GM18520 (cell line): ENCODE results near the gene REXO1.

ENCODE experiments used
- ATAC-seq: cut with Tn5 transposase; IDR thresholded peaks from one replicate; pipeline ENCODE4 v1.9.1; 2021; ENCODE audit not compliant: unreplicated experiment

Gene REXO1

DNA sequence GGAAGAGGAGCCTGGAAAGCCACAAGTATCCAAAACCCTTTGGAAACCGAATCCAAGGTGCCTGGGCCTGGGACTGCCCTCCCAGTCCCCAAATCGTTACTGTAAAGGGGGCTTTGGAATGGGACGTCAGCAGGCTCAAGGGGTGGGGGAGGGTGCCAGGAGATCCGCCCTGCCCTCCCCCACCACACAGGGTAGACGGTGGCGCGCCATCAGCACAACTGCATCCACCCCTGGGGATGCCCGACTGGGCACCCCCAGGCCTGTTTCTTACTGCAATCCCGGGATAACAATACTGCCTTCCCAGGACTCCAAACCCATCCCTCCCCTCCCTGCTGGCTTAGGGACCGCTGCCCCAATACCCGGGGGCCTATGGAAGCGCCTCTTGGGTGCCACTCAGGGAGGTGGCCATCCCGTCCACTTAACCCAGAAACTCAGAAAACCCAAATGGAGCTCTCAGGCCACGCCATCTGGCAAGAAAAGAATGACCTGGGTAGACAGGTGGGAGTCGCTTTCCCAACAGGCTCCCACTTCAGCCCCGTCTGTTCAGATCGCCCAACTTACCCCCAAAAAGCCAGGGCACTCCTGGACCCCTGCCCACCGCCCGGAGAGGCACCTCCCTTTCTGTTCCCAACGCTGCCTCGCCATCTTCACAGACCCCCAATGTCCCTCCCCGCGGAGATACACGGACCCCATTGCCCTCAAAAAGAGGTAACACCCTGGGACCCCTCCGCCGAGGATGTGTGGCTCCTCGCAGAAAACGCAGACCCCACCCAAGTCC, 12.7 kb upstream of the REXO1 start:
- ATAC-seq = no peak

DNA sequence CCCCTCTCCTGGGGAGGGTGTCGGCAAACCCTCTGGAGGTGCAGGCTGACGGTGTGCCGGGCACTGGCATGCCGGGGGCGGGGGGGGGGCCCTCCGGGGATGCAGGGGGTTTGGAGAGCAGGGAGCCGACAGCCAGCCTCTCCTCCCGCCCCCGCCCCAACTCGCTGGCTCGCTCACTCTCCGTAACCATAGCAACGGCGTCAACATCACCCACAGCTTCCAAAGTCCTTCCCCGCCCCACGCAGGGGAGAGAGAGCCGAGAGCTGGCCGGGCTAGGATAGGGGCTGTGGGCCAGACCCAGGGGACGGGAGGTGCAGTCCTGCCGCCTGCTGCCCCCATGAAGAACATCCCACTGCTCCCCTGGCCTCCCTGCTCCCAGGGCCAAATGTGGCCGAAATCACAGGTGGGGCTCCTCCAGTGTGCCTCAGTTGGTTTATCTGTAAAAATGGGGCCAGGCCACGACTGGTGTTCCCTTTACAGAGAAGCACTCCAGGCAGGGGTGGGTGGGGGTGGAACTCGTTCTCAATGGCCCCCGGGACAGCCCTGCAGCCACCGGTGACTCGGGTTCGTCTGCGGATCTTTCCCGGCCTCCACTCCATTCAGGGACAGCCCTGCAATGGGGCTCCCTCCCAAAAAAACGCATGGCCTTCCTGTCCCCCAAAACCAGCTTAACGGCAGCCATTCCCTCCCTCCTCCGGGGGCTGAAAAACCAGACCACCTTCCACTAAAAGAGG, 11.9 kb upstream of the REXO1 start:
- no peak for ATAC-seq

DNA sequence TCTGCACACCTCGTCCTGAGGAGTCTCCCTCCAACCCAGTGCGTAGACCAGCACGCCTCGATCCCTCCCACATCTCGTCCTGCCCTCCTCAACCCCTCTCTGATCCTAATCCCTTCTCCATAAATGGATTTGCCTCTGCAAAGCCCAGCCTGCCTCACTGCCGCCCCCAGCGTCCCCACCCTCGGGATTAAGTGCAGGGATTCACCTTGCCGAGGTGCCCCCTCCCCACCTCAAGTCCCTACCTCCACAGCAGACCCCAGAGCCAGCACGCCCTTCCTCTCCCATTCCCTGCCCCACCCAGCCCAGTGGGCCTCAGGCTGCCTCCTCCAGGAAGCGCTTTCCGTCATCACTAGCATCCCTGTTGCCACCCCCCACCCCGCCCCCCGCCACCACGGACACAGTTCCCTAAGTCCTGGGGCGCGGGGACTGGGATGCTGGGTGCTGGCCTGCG, 11.1 kb upstream of the REXO1 start:
- ATAC-seq = no peak

DNA sequence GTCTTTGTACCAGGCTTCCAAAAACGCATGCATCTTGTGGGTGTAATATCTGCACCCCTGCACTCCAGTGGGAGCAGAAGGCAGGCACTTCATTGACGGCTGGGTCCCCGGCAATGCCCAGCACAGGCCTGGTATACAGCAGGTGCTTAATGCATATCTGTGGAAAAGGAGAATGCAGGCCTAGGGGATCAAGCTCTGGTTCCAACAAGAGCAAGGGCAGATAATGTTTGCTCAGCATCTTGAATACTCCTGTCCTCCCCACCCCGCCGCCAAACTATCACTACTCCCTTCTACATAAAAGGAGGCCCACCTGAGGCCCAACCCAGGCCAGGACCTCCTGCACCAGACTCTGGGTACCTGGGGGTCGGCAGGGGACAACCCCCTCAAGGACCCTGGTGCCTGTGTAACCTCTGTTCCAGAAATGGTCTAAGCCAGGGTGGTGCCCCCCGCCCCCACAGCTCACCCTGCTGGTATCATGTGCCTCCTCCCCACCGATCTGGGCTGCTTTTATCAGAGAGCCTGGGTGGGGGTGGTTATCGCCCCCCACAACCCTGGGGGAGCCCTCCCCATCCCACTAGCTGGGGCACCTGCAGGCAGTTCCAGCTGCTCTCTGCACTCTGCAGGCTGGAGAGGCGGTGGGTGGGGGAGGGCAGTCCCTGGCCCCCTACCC, 10.3 kb upstream of the REXO1 start:
- ATAC-seq = no peak

DNA sequence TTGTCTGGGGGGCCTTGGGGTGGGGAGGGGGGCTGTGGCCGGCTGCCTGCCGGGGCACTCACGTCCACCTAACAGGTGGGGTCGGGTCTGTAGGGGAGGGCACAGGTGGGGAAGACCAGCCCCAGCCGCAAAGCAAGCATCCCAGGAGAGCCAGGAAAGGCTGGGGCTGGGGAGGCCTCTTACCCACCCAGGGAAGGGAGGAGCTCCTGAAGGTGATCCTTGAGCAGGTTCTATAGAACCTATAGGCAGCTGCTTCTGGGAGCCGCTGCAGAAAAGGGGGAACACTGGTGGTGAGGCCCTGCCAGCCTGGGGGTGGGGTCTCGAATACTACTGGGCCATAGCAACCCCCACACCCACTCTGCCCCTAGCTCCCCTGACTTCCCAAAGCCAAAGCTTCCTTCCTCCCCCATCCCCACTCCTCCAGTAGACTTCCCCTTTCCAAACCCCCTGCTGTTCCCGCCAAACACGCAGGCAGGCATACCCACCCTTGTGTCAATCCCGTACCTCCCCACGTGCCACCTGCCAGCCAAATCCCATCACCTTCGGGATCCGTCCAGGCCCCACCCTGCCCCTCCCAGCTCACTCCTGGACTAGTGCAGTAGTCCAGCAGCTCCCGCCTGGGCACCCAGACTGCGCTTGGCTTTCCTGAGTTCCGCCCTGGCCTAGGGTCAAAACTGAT, 9.5 kb upstream of the REXO1 start:
- no peak for ATAC-seq

DNA sequence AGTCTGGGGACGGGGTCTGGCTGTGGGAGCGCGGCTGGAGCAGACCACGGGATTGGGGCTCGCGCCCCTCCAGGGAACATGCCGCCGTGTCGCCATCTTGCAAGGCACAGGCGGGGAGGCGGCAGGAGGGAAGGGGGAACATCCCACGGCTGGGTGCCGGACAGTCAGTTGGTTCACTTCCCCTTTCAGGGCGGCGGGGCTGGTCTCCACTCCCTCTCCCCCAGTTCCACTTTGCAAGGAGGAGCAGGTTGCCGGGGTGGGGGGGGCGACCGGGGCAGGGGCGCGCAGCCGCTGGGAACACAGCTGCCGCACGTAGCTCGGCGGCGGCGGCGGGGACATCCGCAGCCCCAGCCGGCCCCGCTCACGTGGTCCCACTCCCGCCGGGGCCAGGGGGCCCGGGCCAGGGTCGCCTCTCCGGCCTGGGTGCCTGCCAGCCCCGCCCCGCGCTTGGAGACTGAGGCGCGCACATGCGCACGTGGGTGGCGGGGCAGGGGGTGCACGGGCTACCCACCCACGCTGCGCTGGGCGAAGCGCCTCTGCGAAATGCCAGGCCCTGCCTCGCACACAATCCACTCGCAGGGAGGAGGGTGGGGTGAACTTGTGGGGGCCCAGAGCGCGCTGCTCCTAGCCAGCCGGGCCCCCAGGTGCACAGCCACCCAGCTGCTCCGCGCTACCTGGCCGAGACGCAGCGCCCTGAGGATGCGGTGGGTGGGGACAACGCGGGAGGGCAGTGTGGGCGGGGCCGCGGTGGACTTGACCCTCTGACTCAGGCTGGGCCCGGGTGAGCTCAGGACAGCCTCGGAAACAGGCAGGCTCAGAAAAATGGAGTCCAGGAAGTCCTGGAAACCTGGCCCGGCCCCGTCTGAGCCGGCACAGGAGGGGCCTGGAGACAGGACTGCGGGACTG, 8.7 kb upstream of the REXO1 start:
- ATAC-seq = no peak

DNA sequence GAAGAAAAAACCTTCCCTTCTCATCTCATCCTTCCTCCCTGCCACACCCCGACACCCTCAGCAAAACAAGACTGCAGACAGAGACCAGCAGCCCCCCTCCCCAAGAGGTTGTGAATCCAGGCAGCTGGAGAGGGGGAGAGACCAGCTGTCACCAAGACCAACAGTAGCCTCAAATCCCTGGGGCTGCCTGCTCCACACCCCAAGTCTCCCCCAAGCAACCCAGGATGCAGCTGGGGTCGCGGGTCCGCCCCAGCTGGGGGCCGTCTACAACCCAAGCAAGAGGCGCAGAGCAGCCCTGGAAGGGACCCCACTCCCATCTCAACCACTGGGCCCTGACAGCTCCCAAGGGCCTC, 8.0 kb upstream of the REXO1 start:
- ATAC-seq = no peak

DNA sequence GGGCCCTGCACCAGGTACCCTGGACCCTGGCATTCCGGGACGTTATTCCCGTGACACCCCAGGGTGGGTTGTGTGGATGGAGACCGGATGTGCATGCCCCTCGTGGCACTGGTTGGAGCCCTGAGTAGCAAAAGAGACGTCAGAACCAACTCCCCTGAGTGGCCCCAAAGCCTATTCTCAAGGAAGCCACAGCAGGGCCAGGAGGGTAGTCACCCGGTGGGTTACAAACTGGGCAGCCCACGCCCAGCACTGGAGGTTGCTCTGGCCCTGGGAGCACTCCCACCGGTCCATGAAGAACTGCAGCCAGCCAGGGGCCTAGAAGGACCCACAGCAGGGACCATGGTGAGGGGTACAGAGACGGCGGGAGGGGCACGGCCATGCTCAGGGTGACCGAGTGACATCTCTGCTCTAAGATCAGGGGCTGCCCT, 7.6 kb upstream of the REXO1 start:
- no peak for ATAC-seq

DNA sequence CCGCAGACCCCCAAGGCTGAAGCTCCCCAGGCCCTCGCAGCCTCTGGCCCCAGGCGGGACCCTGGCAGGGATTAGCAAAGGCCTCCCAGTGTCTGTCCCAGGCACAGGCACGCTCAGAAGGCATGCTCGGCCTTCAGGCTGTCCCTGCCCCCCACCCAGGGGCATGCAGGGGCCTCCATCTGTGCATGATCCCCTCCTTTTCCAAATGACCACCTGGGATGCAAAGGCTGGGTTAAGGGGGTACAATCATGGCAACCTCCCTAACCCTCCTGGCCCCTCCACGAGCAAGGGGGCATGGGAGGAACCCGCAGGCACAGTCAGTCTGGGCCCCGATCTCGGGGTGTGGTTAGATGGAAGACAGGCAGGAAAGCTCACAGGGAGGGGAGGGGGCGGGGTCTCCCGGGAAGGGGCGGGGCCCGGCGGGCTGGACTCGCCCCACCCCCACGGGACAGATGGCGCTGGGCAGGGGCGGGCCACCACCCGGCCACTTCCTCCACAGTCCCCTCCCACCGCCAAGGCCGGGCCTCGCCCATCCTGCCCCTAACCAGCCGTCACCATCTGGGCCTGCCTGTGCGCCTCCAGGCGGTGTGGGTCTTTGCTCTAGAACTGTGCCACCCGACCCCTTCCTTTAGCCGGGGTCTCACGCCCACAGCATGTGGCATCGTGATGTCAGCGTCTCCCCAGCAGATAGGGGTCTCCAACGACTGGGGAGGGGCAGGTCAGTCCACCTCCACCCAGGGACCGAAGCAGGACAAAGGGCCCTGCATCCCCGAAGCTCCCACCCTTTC, 7.0 kb upstream of the REXO1 start:
- no peak for ATAC-seq

DNA sequence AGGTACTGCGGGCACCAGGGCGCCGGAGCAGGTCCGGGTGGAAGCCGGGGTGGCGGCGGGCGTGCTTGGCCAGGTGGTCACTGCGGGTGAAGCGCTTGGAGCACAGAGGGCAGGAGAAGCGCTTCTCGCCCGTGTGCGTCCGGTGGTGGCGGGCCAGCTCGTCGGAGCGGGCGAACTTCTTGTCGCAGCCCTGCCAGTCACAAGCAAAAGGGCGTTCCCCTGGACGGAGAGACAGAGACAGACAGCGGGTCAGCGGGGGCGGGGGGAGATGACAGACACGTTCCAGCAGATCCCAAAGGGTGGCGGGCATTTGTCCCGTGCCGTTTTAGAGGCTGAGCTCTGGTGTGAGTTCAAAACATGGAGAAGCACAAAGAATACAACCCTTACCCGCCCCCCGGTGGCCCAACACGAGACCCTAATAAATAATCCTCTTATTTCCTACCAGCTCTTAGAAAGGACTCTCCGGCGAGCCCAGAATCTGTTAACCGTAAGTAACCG, 6.3 kb upstream of the REXO1 start:
- no peak for ATAC-seq

DNA sequence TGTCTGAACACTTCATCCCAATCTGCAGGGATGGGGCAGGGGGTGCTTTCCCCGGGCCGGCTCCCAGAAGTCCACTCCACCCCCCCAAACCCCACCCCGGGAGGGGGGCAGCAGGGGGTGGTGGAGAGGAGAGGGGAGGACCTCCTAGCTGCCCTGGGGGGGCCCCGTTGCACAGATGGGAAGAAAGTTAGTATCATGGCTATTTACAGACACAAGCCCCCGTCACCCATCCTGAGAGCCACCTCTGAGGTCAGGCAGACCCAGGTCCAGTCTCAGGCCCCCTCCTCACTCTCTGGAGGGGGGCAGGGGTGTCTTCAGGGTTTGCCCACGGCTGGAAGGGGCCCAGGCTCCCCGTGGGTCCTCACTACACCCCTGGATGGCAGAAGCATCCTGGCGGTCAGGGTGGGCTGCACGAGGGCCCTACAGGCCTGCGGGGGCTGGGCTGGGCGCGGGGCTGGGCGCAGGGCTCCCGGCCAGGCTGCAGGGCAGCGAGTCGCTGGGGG, 5.8 kb upstream of the REXO1 start:
- ATAC-seq = no peak

DNA sequence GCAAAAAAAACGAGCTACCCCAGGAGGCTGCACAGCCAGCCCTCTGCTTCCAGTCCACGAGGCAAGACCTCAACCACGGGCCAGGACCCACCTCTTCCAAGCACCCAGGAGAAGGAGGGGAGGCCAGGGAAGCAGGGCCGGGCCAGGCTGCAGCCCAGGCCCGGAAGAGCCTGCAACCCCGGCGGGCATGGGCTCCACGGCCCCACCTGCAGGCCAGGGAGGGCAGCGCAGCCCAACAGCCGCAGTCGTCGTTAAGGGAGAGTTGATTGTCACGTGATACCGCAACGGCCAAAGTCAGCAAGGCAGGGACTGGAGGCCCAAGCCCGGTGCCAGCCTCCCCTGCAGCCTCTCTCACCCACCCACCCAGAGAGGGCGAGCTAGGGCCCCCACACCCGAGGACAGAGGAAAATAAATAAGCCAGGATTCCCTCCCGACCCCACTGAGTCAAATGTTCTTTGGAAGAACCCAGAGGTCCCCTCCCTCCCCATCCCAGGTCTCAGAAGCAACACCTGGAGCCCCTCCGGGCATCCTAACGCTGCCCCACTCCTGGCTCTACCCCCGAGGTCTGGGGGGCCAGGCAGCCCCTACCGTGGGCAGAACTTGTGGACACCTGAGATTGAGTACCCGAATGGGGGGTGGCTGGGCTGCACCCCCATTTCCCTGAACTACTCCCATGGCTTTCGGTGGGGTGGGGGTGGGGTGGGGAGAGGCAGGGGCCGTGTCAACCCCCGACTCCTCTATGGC, 5.2 kb upstream of the REXO1 start:
- no peak for ATAC-seq

DNA sequence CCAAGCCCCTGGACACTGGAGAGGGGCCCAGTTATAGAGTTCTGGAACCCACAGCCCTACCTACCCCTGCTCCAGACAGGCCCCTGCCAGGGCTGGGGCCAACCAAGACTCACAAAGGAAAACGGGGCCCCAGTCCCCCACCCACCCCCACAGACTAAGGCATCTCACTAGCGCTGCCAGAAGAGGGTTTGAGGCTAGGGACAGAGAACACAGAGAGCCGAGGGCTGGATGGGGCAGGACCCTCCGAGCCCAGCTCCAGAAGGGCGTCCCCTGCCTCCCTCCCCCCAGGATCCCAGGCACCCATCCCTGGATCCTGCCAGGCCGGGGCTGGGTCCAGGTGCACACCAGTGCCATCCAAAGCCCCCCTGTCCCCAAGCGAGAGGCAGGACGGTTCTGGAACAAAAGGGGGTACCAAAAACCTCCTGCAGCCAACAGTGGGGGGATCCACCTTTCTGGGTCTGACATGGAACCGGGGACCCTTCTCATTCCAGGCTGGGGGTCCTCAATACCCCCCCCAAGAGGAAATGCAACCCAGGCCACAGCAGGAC, 4.4 kb upstream of the REXO1 start:
- no peak for ATAC-seq

DNA sequence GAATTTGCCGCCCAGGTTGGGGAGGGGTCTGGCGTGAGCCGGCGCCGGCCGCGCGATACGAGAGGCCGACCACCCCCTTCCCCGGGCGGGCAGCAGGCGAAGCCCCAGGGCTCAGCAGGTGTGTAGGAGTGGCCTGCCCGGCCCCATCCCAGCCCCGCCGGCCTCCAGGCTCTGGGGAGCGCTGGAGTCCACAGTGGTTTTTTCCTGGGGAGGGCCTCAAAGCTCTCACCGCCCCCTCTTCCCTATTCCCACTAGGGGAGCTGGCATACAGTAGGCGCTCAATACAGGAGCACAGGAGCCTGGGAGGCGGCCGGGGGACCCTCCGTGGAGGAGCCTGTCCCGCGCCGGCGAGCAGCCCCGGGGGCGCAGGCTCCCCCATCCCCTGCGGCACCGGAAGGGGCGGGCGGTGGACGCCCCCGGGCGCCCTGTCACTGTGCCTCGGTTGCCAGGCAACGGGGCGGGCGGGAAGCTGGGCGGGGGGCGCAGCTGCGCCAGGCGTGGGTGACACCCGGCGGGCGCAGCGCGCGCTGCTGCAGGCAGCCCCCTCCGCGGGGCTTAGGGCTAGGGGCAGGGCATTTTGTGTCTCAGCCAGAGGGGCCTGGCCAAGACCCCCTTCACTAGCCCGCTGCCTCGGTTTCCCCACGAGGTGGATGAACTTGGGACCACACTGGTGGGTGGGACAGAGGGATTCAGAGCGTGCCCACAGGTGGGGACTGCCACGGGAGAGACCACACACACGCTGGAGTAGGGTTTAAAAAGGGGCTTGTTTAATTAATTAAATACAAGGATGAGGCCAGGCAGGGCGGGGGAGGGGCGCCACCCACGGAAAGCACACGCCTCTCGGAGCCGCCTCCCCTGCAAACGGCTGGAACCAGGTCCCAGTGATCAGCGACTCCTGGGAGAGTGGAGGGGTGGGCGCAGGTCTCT, 3.6 kb upstream of the REXO1 start:
- no peak for ATAC-seq

DNA sequence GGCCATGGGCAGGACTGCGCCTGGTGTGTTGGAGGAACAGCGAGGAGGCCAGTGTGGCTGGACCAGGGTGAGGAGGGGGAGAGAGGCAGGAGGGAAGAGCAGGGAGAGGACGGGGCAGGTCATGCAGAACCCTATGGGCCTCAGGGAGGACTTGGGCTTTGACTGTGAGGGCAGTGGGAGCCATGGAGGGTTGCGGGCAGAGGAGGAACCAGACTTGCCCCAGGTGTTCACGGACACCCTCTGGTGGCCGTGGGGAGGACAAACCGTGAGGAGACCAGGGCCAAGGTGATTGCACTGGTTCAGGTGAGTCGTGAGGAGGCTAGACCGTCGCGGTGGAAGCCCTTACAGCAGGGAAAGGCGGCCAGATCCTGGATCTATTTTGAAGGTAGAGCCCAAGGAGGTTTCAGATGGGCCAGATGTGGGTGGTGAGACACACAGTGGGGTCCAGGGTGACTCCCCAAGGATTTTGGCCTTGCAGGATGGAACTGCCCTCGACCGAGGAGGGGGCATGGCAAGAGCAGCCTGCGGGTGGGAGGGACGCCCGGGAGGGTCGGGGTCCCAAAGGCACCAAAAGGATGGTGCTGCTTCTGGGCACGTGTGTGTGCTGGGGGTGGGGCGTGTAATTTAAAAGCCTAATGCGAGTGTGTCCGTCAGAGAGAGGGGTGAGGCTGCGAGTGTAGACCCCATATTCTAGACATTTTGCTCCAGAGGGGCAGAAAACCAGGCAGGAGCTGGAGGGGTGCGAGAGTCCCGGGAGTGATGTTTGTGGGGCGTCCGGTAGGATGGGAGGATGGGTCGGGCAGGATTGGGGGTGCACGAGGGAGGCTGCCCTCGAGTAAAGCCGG, 2.7 kb upstream of the REXO1 start:
- no peak for ATAC-seq

DNA sequence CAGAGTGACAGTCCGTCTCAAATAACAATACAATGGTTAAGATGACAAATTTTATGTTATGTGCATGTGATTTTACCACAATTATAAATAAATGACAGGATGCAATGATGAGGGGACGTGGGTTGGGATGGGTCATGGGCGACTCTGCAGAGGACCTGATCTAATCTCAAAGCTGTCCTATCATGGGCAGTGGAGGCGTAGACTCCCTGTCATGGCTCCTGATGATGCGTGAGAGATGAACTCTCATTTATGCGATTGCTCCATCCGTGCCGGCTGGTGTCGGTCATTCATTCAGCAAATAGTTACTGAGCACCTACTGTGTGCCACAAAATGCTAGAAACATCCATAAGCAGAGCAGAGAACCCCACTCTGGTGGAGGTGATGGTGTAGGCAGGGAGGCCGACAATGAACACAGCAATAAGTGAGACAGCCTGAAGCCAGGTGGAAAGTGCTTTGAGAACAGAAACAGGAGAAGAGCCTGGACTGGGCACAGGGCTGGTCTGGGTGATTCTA, 1.7 kb upstream of the REXO1 start:
- ATAC-seq = no peak
